GM19467 (cell line): Measurements from ENCODE around the gene FAM111A.

Experiments
- ATAC-seq: cut with Tn5 transposase; IDR thresholded peaks from one replicate; pipeline ENCODE4 v1.9.1; 2021; ENCODE audit warnings: mild to moderate bottlenecking, moderate library complexity; ENCODE audit not compliant: unreplicated experiment

FAM111A gene

GRCh38 chr11:59198726-59199125 lies 56.1 kb downstream of the FAM111A start:
- ATAC-seq: no peak

DNA sequence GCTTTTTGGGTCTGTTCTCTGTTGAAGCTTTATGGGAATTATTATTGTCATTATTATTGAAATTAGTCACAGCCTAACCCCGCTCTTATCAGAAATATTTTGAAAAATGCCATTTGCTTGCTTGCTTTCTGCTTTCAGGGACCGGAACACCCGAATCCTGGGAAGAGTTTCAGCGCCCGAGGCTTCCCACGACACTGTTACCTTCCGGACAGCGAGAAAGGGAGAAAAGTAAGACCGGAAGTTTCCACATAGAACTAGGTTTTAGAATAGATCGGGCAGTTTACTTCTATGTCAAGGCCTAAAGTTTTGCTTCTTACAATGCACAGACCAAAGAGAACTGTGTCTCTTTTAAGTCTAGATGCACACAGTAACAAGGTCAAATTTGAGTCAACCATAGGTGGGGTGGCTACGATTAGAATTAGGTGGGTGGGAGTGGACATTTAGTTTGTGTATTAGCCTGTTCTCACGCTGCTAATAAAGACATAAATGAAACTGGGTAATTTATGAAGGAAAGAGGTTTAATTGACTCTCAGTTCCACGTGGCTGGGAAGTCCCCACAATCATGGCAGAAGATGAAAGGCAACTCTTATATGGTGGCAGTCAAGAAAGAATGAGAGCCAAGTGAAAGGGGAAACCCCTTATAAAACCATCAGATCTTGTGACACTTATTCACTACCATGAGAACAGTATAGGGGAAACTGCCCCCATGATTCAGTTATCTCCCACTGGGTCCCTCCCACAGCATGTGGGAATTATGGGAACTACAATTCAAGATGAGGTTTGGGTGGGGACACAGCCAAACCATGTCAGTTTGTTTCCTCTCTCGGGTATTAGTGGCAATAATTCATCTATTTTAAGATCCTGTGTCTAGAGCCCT lies 57.1 kb downstream of the FAM111A start:
- ATAC-seq: no peak

DNA sequence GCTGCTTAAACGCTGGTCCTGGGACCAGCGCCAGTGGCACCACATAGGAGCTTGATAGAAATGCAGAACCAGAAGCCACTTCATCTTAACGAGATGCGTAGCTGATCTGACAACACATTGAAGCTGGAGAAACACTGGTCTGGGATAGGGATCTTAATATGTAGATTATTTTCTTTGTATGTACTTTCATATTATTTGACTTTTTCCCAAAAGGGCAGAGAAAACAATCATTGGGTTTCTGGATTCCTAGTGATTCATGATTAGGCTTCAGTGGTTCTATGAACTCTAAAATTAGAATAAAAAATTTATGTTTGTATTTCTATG lies 57.7 kb downstream of the FAM111A start:
- no peak for ATAC-seq

DNA sequence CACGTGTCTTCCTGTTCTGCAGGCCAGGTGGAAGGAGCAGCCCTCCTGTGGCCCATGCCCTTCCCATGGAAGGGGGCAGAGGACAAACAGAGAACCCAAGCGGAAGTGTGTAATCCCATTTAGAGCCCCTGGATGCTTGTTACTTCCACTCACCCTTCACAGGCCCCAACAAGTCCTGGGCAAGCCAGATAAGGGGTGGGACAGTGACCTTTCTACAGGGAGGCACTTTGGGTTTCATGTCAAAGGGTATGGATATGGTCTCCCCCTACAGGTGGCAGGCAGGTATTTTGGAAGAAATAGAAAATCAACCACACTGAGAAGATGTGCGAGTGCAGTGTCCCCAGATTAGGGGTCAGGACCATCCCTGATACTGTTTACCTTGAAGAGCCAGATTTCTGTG lies 58.7 kb downstream of the FAM111A start:
- no peak for ATAC-seq
